Lower lobe of right lung (tissue), 2 donors: ENCODE data around the gene B3GAT3. TPM values are rescaled to one million over a fixed set of nuclear protein-coding genes. Genes with fewer than 3 reads are reported as not detected.
A peak's percentile ranks its signal among the peaks of the same experiment; 100 is the strongest.

ENCODE experiments used
- ATAC-seq, 2 donors: fragments of 200-7000 bp; cut with Tn5 transposase; one replicate each; pipeline ENCODE4 v1.9.1; 2020 to 2022; ENCODE audit warnings: mild to moderate bottlenecking in 2 of 2, moderate library complexity in 2 of 2
- DNase-seq: peaks from one replicate; pipeline ENCODE4 v3.0.0-alpha.2; 2020
- H3K27ac ChIP-seq: fragments of 200-600 bp; one replicate; pipeline ENCODE4 v1.8.0; 2022
- H3K27me3 ChIP-seq: fragments of 200-600 bp; one replicate; pipeline ENCODE4 v1.8.0; 2022; ENCODE audit warnings: low read depth
- H3K36me3 ChIP-seq: fragments of 200-600 bp; one replicate; pipeline ENCODE4 v1.8.0; 2022; ENCODE audit warnings: mild to moderate bottlenecking
- H3K4me1 ChIP-seq: fragments of 200-600 bp; one replicate; pipeline ENCODE4 v1.8.0; 2022
- H3K4me3 ChIP-seq: fragments of 200-600 bp; one replicate; pipeline ENCODE4 v1.8.0; 2022; ENCODE audit warnings: mild to moderate bottlenecking
- H3K9me3 ChIP-seq: fragments of 200-600 bp; one replicate; pipeline ENCODE4 v1.8.0; 2022
- CTCF ChIP-seq: fragments of 200-600 bp; IDR thresholded peaks from one replicate; pipeline ENCODE4 v1.8.0; 2022; ENCODE audit warnings: antibody characterized with exemption, mild to moderate bottlenecking
- intact Hi-C: fragments of 100-400 bp; cut with DNase I; formaldehyde crosslinking; loops from one replicate; pipeline ENCODE4 v1.11.0; 2022
- total RNA-seq: library from RNA; stranded (reverse); fragmentation: NEBNext Ultra II Directional; extraction: Animal tissue kit (Norgen Biotek cat#: 25700); gene quantifications from one replicate; pipeline ENCODE4 v1.2.1, GENCODE V29; 2021
- donor health status: DM: no; HTN: yes; CAD: no; lungs with severe emphysema.

The B3GAT3 gene
- total RNA-seq, 1 donor from 2014 or later, result 32.6 TPM

- intact Hi-C loops, result no loop called here
- H3K9me3 ChIP-seq, result no peaks in the 10 kb centered on the region
- H3K4me1 ChIP-seq, result peaks cover 36% of the 10 kb centered on the region
- H3K36me3 ChIP-seq, result peaks cover 58% of the 10 kb centered on the region
- TF ChIP-seq CTCF, result no peak
- H3K27ac ChIP-seq, result peak overlapping the region; percentile 99
- H3K27me3 ChIP-seq, result no peaks in the 10 kb centered on the region
- H3K4me3 ChIP-seq, result peak overlapping the region; percentile 99
- no peak for ATAC-seq
- no peak for DNase-seq
Observed at GRCh38 chr11:62600367-62601121, 21.2 kb downstream of the B3GAT3 start.

- no peaks in the 10 kb centered on the region for H3K9me3 ChIP-seq
- no peak overlapping the region for H3K27ac ChIP-seq
- no peak for DNase-seq
- no peaks in the 10 kb centered on the region for H3K27me3 ChIP-seq
- H3K4me3 ChIP-seq, result peak overlapping the region; percentile 99
- H3K36me3 ChIP-seq, result peaks cover 58% of the 10 kb centered on the region
- ATAC-seq, result no peak
- TF ChIP-seq CTCF, result no peak
- H3K4me1 ChIP-seq, result peaks cover 36% of the 10 kb centered on the region
- intact Hi-C loops, result no loop called here
Observed at GRCh38 chr11:62599901-62600300, 21.9 kb downstream of the B3GAT3 start.

GRCh38 chr11:62599069-62599696, 22.6 kb downstream of the B3GAT3 start:
- ATAC-seq (peak; percentile 55 to 82), DNase-seq (peak; percentile 93)
- no peaks in the 10 kb centered on the region for H3K9me3 ChIP-seq
- intact Hi-C loops, result no loop called here
- TF ChIP-seq CTCF, result no peak
- peaks cover 58% of the 10 kb centered on the region for H3K36me3 ChIP-seq
- H3K27ac ChIP-seq, result peak overlapping the region; percentile 34
- peak overlapping the region; percentile 99 for H3K4me3 ChIP-seq
- peaks cover 36% of the 10 kb centered on the region for H3K4me1 ChIP-seq
- no peaks in the 10 kb centered on the region for H3K27me3 ChIP-seq

GRCh38 chr11:62595124-62595523, 26.7 kb downstream of the B3GAT3 start:
- intact Hi-C loops, result no loop called here
- peaks cover 47% of the 10 kb centered on the region for H3K4me1 ChIP-seq
- H3K4me3 ChIP-seq, result no peak overlapping the region
- no peak overlapping the region for H3K27ac ChIP-seq
- DNase-seq (no peak), ATAC-seq (no peak)
- TF ChIP-seq CTCF, result no peak
- H3K27me3 ChIP-seq, result no peaks in the 10 kb centered on the region
- H3K36me3 ChIP-seq, result peaks cover 55% of the 10 kb centered on the region
- no peaks in the 10 kb centered on the region for H3K9me3 ChIP-seq

GRCh38 chr11:62593434-62594044, 28.2 kb downstream of the B3GAT3 start:
- Histone ChIP-seq H3K27ac (no peak overlapping the region), H3K36me3 (peaks cover 56% of the 10 kb centered on the region), H3K9me3 (no peaks in the 10 kb centered on the region), H3K4me3 (no peak overlapping the region), H3K27me3 (no peaks in the 10 kb centered on the region), H3K4me1 (peaks cover 36% of the 10 kb centered on the region)
- DNase-seq, result peak; percentile 90
- ATAC-seq, result peak; percentile 39 to 54
- intact Hi-C loops, result no loop called here
- peak; percentile 64 for TF ChIP-seq CTCF
